HG03439 (cell line): Measurements from ENCODE around the gene FRMD5.

Experiments
- ATAC-seq: cut with Tn5 transposase; IDR thresholded peaks from one replicate; pipeline ENCODE4 v1.9.1; 2021; ENCODE audit warnings: mild to moderate bottlenecking, moderate library complexity; ENCODE audit not compliant: unreplicated experiment

FRMD5 gene

GRCh38 chr15:43901495-43901894, 293.6 kb downstream of the FRMD5 start:
- no peak for ATAC-seq

GRCh38 chr15:43900996-43901395, 294.1 kb downstream of the FRMD5 start:
- ATAC-seq: no peak

GRCh38 chr15:43899928-43900327, 295.1 kb downstream of the FRMD5 start:
- ATAC-seq: no peak

GRCh38 chr15:43898891-43899290, 296.2 kb downstream of the FRMD5 start:
- no peak for ATAC-seq

GRCh38 chr15:43896543-43896942, 298.5 kb downstream of the FRMD5 start:
- no peak for ATAC-seq

GRCh38 chr15:43895586-43895985, 299.5 kb downstream of the FRMD5 start:
- no peak for ATAC-seq

- ATAC-seq: no peak
Observed at GRCh38 chr15:43893956-43894355, 301.1 kb downstream of the FRMD5 start.

- ATAC-seq: no peak
Observed at GRCh38 chr15:43889042-43889441, 306.0 kb downstream of the FRMD5 start.

GRCh38 chr15:43887901-43888300, 307.2 kb downstream of the FRMD5 start:
- ATAC-seq: no peak

- no peak for ATAC-seq
Observed at GRCh38 chr15:43886558-43886957, 308.5 kb downstream of the FRMD5 start.

- ATAC-seq: no peak
Observed at GRCh38 chr15:43883571-43883970, 311.5 kb downstream of the FRMD5 start.

- no peak for ATAC-seq
Observed at GRCh38 chr15:43881944-43882343, 313.1 kb downstream of the FRMD5 start.

GRCh38 chr15:43881245-43881644, 313.8 kb downstream of the FRMD5 start:
- ATAC-seq: no peak

- ATAC-seq: no peak
Observed at GRCh38 chr15:43880406-43881194, 314.5 kb downstream of the FRMD5 start.

- no peak for ATAC-seq
Observed at GRCh38 chr15:43879386-43880355, 315.4 kb downstream of the FRMD5 start.

- ATAC-seq: no peak
Observed at GRCh38 chr15:43878446-43878845, 316.6 kb downstream of the FRMD5 start.

GRCh38 chr15:43877371-43877770, 317.7 kb downstream of the FRMD5 start:
- ATAC-seq: no peak

- ATAC-seq: no peak
Observed at GRCh38 chr15:43876872-43877271, 318.2 kb downstream of the FRMD5 start.

GRCh38 chr15:43873651-43874050, 321.4 kb downstream of the FRMD5 start:
- ATAC-seq: no peak

- ATAC-seq: no peak
Observed at GRCh38 chr15:43872416-43873020, 322.6 kb downstream of the FRMD5 start.

GRCh38 chr15:43871835-43872234, 323.2 kb downstream of the FRMD5 start:
- ATAC-seq: no peak
